A549 (cell line): Measurements from ENCODE around the gene MAPK9.

Experiments
- POLR2A ChIP-seq: IDR thresholded peaks from 2 replicates; pipeline ENCODE4 v1.6.1; 2012; ENCODE audit warnings: mild to moderate bottlenecking, low read length
- RCOR1 ChIP-seq: fragments of 150-350 bp; IDR thresholded peaks from 2 replicates; pipeline ENCODE4 v1.6.1; 2014; ENCODE audit warnings: antibody characterized with exemption, low read length, low read depth

GRCh38 chr5:180193749-180194375, 98.0 kb downstream of the MAPK9 start:
- TF ChIP-seq POLR2A (no peak), RCOR1 (no peak)
